B cell (primary cell): ENCODE measurements around the gene SHMT2. TPM values are rescaled to one million over a fixed set of nuclear protein-coding genes. Genes with fewer than 3 reads are reported as not detected.

Experiments
- ATAC-seq: fragments of 200-7000 bp; cut with Tn5 transposase; one replicate; pipeline ENCODE4 v1.10.0; 2021; ENCODE audit warnings: low read depth, mild to moderate bottlenecking, moderate number of reproducible peaks, moderate library complexity
- CTCF ChIA-PET: fragments of 350-600 bp; sonication (Branson Sonifier 250); formaldehyde crosslinking; loops from one replicate; lab custom pipeline; 2021; ENCODE audit warnings: antibody characterized with exemption, inconsistent platforms; lab: Charles Lee
- POLR2A ChIA-PET: fragments of 350-600 bp; sonication (Branson Sonifier 250); formaldehyde crosslinking; loops from one replicate; lab custom pipeline; 2021; ENCODE audit warnings: antibody characterized with exemption; lab: Charles Lee
- DNase-seq: peaks from one replicate; pipeline ENCODE4 v3.0.0; 2013
- H2AFZ ChIP-seq: 2 replicates; pipeline ENCODE4 v1.6.1; 2012; ENCODE audit warnings: mild to moderate bottlenecking, low read depth, low read length; ENCODE audit not compliant: insufficient read depth, poor library complexity, severe bottlenecking
- H3K27ac ChIP-seq, 2 donors: 1 replicate in 1 of 2; 2 replicates in 1 of 2; pipeline ENCODE4 v1.5.1; 2012 to 2013; ENCODE audit warnings: low read length in 2 of 2, mild to moderate bottlenecking in 2 of 2, moderate library complexity in 1 of 2
- H3K27me3 ChIP-seq, 4 experiments: fragments of 200-600 bp in 1 of 4; sonication (generic) in 1 of 4; replicated peaks in 1 of 4; 1 replicate in 2 of 4; 2 replicates in 2 of 4; pipeline versions ENCODE4 v1.6.1 to v1.7.0; 2013 to 2016; ENCODE audit warnings: low read length in 3 of 4, mild to moderate bottlenecking in 2 of 4, mixed read lengths in 1 of 4, moderate library complexity in 1 of 4; ENCODE audit not compliant: insufficient read depth in 4 of 4, control insufficient read depth in 3 of 4; ENCODE audit errors: control extremely low read depth in 1 of 4
- H3K36me3 ChIP-seq, 2 experiments: replicated peaks in 1 of 2; 1 replicate in 1 of 2; 2 replicates in 1 of 2; pipeline versions ENCODE4 v1.6.1 to v1.7.1; 2013; ENCODE audit warnings: low read length in 1 of 2; ENCODE audit not compliant: insufficient read depth in 2 of 2, control insufficient read depth in 1 of 2; ENCODE audit errors: control extremely low read depth in 1 of 2, extremely low read depth in 1 of 2
- H3K4me1 ChIP-seq, 2 donors: fragments of 200-600 bp in 1 of 2; sonication (generic) in 1 of 2; 1 replicate in 1 of 2; 2 replicates in 1 of 2; pipeline versions ENCODE4 v1.5.1 to v1.6.1; 2013 to 2017; ENCODE audit warnings: low read length in 2 of 2; ENCODE audit not compliant: control insufficient read depth in 2 of 2, insufficient read depth in 2 of 2
- H3K4me2 ChIP-seq: replicated peaks from 2 replicates; pipeline ENCODE3; 2012; ENCODE audit warnings: mild to moderate bottlenecking, low read depth, low read length; ENCODE audit not compliant: poor library complexity, severe bottlenecking
- H3K4me3 ChIP-seq, 5 experiments: fragments of 200-600 bp in 1 of 5; sonication (generic) in 1 of 5; 1 replicate in 3 of 5; 2 replicates in 2 of 5; pipeline versions ENCODE4 v1.5.1 to v1.7.0; 2011 to 2016; ENCODE audit warnings: low read length in 4 of 5, mild to moderate bottlenecking in 4 of 5, low read depth in 2 of 5, control low read depth in 1 of 5, moderate library complexity in 1 of 5; ENCODE audit not compliant: insufficient read depth in 1 of 5; ENCODE audit errors: control extremely low read depth in 1 of 5, extremely low read depth in 1 of 5
- H3K79me2 ChIP-seq: fragments of 200-600 bp; sonication (generic); one replicate; pipeline ENCODE4 v1.6.0; 2016; ENCODE audit warnings: low read length; ENCODE audit not compliant: control insufficient read depth, insufficient read depth
- H3K9ac ChIP-seq: fragments of 200-600 bp; sonication (generic); 2 replicates; pipeline ENCODE4 v1.6.1; 2017; ENCODE audit warnings: mild to moderate bottlenecking, low read length, moderate library complexity
- H3K9me3 ChIP-seq, 3 donors: one replicate each; pipeline versions ENCODE4 v1.6.1 to v1.7.1; 2013; ENCODE audit warnings: low read length in 2 of 3; ENCODE audit not compliant: control insufficient read depth in 2 of 3, insufficient read depth in 1 of 3; ENCODE audit errors: control extremely low read depth in 1 of 3
- H4K20me1 ChIP-seq: 2 replicates; pipeline ENCODE4 v1.6.0; 2012; ENCODE audit warnings: mild to moderate bottlenecking, low read length; ENCODE audit not compliant: insufficient read depth, control insufficient read depth, poor library complexity, severe bottlenecking
- H3K27ac Mint-ChIP-seq: one replicate; pipeline ENCODE4 v1.8.0; 2021; ENCODE audit warnings: mixed read lengths
- H3K27me3 Mint-ChIP-seq: one replicate; pipeline ENCODE4 v1.8.0; 2021; ENCODE audit warnings: mixed read lengths
- H3K4me1 Mint-ChIP-seq: one replicate; pipeline ENCODE4 v1.8.0; 2021; ENCODE audit warnings: mixed read lengths
- H3K4me3 Mint-ChIP-seq: one replicate; pipeline ENCODE4 v1.8.0; 2021; ENCODE audit warnings: mixed read lengths
- H3K9me3 Mint-ChIP-seq: one replicate; pipeline ENCODE4 v1.8.0; 2022; ENCODE audit warnings: mixed read lengths; ENCODE audit not compliant: insufficient read depth
- CTCF ChIP-seq: fragments of 200-600 bp; IDR thresholded peaks from one replicate; pipeline ENCODE4 v1.8.0; 2022; ENCODE audit warnings: antibody characterized with exemption, mild to moderate bottlenecking
- EZH2 ChIP-seq: IDR thresholded peaks from 2 replicates; pipeline ENCODE4 v1.6.1; 2012; ENCODE audit warnings: borderline replicate concordance, low read depth, mild to moderate bottlenecking, moderate library complexity, low read length; ENCODE audit not compliant: insufficient read depth, poor library complexity, severe bottlenecking
- WGBS: methylation state at CpG from one replicate; pipeline ENCODE4 v1.1.5; 2013; ENCODE audit warnings: missing lambda C conversion rate; ENCODE audit not compliant: insufficient coverage; 5-methylcytosine and 5-hydroxymethylcytosine counted together
- intact Hi-C: fragments of 100-400 bp; cut with micrococcal nuclease; formaldehyde crosslinking; loops from one replicate; pipeline ENCODE4 v1.10.0; 2022
- polyA plus RNA-seq: library from polyadenylated mRNA; depleted of rRNA; stranded (reverse); fragments of >200 nt; gene quantifications from 2 replicates; pipeline ENCODE4 v1.2.3, GENCODE V29; 2012
- total RNA-seq, 2 donors: library from RNA; stranded (reverse); fragments of 120-200 nt in 1 of 2; gene quantifications; 1 replicate in 1 of 2; 2 replicates in 1 of 2; pipeline versions ENCODE4 v1.2.3 to v1.2.4, GENCODE V29; 2013 to 2022

SHMT2 gene
- total and polyA plus RNA-seq, 2 donors (not counting 1 experiment from before 2014, with no cell fraction given), result 166 to 236 TPM

- no peak for ATAC-seq
- no peaks in the 10 kb centered on the region for H3K9me3 Mint-ChIP-seq
- Histone ChIP-seq H3K79me2 (no peaks in the 10 kb centered on the region), H3K9me3 (peaks cover 0 to 17% (median 0%) of the 10 kb centered on the region in 3 donors), H3K4me3 (no peak overlapping the region), H3K9ac (no peak overlapping the region), H3K4me2 (peak overlapping the region; percentile 95), H3K27ac (no peak overlapping the region), H4K20me1 (peaks cover 8% of the 10 kb centered on the region), H2AFZ (no peak overlapping the region), H3K27me3 (peaks cover 0 to 46% (median 18%) of the 10 kb centered on the region in 4 experiments), H3K36me3 (no peaks in the 10 kb centered on the region), H3K4me1 (peaks cover 50 to 58% of the 10 kb centered on the region in 2 donors)
- DNase-seq, result no peak
- CTCF ChIA-PET, result interaction anchor here (0.9 to 31.1 kb wide), 9 partner anchors 8 to 598 kb away, joined by 3 to 838 read pairs (median 9); partner anchors contain the start of genes ATP5F1B, LRP1, NXPH4 and SHMT2
- H3K4me3 Mint-ChIP-seq, result peak overlapping the region; percentile 33
- POLR2A ChIA-PET, result interaction anchor here (9.2 kb wide), 1 partner anchor 29 kb away, joined by 110 read pairs; the partner anchor contains the start of gene NXPH4
- H3K27ac Mint-ChIP-seq, result no peak overlapping the region
- H3K4me1 Mint-ChIP-seq, result peaks cover 56% of the 10 kb centered on the region
- TF ChIP-seq EZH2, result no peak
- TF ChIP-seq CTCF, result no peak
- H3K27me3 Mint-ChIP-seq, result no peaks in the 10 kb centered on the region
- intact Hi-C loops, result loop anchor here (5.0 kb wide), 2 partner anchors 132 to 177 kb away; partner anchors contain the start of gene STAT6
- no CpG with 5 or more reads among the region's 6 CpGs for WGBS
Measured at GRCh38 chr12:57244312-57244696, 14.8 kb downstream of the SHMT2 start.

GRCh38 chr12:57247041-57247440, 17.5 kb downstream of the SHMT2 start:
- intact Hi-C loops, result no loop called here
- no peaks in the 10 kb centered on the region for H3K9me3 Mint-ChIP-seq
- no peak for ATAC-seq

More at GRCh38 chr12:57247041-57247440, 17.5 kb downstream of the SHMT2 start:
- Histone ChIP-seq H3K4me2 (no peak overlapping the region), H3K79me2 (no peaks in the 10 kb centered on the region), H3K9ac (no peak overlapping the region), H3K27ac (no peak overlapping the region), H4K20me1 (peaks cover 4% of the 10 kb centered on the region), H3K36me3 (no peaks in the 10 kb centered on the region), H3K4me1 (peaks cover 29 to 32% of the 10 kb centered on the region in 2 donors), H2AFZ (no peak overlapping the region), H3K9me3 (peaks cover 0 to 12% (median 0%) of the 10 kb centered on the region in 3 donors), H3K4me3 (no peak overlapping the region), H3K27me3 (peaks cover 0 to 31% (median 12%) of the 10 kb centered on the region in 4 experiments)
- H3K27me3 Mint-ChIP-seq, result no peaks in the 10 kb centered on the region
- H3K4me3 Mint-ChIP-seq, result no peak overlapping the region
- H3K4me1 Mint-ChIP-seq, result peaks cover 31% of the 10 kb centered on the region
- no peak for TF ChIP-seq CTCF
- TF ChIP-seq EZH2, result no peak
- no peak overlapping the region for H3K27ac Mint-ChIP-seq
- no CpG with 5 or more reads among the region's 1 CpG for WGBS
- no peak for DNase-seq
- ChIA-PET POLR2A (no interaction called here), CTCF (interaction anchor here (1.0 to 31.1 kb wide), 3 partner anchors 31 to 206 kb away, joined by 3 to 838 read pairs (median 5); partner anchors contain the start of gene NXPH4)
